GM19395 (cell line): ENCODE results near the gene MYMK.

ENCODE experiments used
- ATAC-seq: cut with Tn5 transposase; IDR thresholded peaks from one replicate; pipeline ENCODE4 v1.9.1; 2021; ENCODE audit warnings: mild to moderate bottlenecking, moderate library complexity; ENCODE audit not compliant: unreplicated experiment

Gene MYMK

DNA sequence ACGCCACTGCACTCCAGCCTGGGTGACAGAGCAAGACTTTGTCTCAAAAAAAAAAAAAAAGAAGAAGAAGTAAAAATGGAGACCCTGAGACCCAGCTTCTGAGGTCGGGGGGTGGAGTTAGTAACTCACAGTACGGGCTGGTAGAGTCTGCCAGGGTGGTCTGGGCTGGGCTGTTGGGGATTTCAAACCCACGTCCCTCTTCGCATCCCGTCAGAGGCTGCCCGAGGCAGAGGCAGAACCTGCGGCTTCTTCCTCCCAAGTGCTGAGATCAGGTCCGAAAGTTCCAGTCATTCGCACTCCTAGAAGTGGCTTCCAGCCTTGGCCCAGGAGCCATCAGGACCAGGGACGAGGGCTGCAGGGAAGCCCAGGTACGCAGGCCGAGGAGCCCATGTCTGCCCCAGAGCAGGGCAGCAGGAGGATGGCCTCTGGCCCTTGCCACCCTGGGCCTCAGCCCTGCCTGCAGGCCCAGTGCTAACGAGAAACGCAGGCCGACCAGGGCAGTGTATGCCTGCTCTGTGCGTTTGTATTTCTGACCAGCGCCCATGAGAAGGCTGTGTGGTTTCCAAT lies 36.0 kb downstream of the MYMK start:
- no peak for ATAC-seq

DNA sequence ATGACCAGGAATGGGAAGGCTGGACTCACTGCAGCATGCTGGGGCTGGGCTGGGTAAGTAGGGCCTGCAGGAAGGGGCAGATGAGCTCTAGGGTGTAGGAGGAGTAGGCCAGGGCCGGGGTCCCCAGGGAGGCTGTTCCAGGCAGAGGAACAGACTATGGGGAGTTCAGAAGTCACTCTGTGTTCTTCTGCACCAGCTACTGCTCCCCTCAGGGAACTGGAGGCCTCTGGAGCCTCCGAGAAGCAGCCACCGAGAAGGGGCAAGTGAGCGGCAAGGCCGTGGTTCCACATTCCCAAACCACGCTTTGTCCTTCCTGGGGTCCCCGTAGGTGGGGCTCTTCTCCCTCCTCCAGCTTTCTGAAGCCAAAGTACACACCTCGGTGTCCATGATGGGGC lies 37.4 kb downstream of the MYMK start:
- ATAC-seq: no peak

DNA sequence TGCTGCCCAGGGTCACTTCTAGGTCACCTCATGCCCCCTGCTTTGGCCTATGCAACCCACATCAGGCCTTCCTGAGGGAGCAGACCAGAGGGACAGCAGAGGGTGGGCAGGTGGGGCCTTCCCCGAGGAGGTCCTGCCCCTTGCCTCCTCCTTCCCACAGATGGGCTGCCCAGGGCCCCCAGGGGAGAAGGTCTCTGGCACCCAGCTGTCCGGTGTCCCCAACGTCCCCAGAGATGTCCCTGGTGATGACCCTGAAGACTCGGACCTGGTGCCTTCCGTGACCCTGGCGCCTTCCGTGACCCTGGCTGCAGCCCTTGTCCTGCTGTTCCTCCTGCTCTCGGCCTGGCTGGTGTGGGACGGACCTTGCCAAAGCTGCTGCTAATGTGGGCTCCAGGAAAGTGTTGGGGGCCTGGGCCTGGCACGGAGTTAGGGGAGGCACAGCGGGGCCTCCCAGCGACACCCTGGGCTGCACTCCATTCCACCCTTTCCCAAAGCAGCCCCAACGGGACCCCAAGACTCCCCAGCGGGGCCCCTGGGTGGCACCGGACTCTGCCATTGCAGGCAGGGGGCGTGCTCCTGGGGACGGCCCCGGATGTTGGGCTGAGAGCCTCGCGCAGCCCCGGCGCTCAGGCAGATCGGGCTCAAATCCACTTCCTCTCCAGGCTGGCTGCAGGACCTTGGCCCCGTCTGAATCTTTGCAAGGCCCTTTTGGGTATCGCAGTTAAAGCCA lies 39.1 kb downstream of the MYMK start:
- peak; percentile 22 for ATAC-seq

DNA sequence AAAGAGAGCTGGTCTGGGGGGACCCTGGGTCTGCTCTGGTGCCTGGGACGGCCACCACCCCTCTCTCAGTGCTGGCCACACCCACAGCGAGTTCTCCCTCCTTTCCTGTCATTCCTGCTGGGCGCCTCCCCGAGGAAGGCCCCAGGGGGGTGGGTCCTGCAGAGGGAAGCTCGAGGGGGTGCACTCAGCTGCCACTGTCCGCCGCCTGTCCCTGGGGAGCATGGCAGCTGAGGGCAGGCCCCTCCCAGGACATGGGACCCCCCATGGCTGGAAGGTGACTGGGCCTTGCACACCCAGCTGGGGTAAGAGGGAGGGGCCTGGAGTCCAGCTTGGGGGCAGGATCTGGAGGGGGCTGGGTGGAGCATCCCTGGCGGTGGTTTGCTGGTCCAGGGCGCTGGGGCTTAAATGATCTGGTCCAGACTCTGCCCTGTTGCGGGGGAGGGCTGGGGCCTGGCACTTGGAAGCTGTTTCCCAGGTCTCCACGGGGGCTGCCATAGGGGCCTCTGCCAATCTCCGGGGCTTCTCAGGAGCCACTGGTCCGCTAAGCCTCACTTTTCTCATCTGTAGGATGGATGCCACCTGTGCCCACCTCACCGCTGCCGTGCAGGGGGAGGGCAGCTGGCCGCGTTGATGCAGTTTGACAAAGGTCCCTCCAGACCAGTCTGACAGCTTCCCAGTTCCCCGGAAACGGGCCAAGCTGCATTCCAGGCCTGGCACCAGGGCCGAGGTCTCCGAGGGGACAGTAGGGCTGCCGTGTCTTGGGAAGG lies 39.9 kb downstream of the MYMK start:
- ATAC-seq: no peak

DNA sequence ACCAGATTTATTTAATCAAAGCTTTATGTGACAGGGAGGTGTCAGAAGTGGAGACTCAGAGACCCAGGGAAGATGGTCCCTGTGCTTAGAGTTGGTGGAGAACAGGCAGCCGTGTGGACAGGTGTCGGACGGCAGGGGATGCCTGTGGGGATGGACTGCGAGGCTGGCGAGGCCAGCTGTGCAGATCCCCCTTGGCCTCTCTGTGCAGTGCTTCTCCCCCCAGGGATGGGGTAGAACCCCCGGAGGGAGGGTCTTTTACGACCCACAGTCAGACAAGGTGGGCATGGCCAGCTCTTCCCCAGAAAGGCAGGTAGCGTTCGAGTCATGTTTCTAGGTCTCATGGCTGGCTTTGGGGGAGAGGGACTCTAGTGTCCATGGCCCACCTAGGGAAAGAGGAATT lies 41.1 kb downstream of the MYMK start:
- no peak for ATAC-seq

- ATAC-seq: peak; percentile 88
Measured at GRCh38 chr9:133478851-133479711, 45.7 kb downstream of the MYMK start, which contains the start of gene SLC2A6. TSS of gene SLC2A6 (minus strand) at chr9:133479099. CDS start at chr9:133479059, 40 bp downstream.

- peak; percentile 64 for ATAC-seq
Measured at GRCh38 chr9:133477992-133478850, 46.5 kb downstream of the MYMK start.

DNA sequence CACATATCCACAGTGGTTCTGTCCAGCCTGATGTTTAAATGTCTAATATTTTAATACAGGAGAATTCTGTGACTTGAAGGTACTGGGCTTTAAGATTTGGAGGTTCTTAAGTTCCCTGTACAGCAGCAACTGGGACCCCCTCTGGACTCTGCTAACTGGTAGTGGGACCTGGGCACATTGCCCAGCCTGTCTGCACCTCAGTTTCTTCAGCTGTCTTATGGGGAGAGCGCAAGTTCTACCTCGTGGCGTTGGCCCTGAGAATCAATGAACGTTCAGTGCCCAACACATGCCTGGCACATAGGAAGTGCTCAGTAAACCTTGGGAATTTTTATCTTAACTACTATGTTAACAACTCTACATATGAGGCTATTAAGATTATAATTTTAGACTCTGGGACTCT lies 47.3 kb downstream of the MYMK start:
- no peak for ATAC-seq

DNA sequence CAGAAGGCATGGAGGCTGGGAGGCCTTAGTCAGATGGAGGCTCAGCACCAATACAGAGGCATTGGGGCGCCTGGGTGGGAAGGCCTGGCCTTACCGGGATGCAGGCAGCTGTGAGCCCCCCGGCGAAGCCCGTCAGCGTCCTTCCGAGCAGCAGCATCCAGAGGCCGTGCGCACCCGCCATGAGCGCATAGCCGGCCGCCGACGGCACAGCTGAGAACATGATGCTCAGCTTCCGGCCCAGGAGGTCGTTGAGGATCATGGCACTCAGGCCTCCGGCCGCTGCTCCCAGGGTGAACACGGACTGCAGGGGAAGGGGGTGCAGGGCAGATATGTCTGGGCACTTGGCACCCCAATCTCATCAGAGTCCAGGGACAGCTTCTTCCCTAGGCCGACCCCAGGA lies 47.8 kb downstream of the MYMK start:
- no peak for ATAC-seq

DNA sequence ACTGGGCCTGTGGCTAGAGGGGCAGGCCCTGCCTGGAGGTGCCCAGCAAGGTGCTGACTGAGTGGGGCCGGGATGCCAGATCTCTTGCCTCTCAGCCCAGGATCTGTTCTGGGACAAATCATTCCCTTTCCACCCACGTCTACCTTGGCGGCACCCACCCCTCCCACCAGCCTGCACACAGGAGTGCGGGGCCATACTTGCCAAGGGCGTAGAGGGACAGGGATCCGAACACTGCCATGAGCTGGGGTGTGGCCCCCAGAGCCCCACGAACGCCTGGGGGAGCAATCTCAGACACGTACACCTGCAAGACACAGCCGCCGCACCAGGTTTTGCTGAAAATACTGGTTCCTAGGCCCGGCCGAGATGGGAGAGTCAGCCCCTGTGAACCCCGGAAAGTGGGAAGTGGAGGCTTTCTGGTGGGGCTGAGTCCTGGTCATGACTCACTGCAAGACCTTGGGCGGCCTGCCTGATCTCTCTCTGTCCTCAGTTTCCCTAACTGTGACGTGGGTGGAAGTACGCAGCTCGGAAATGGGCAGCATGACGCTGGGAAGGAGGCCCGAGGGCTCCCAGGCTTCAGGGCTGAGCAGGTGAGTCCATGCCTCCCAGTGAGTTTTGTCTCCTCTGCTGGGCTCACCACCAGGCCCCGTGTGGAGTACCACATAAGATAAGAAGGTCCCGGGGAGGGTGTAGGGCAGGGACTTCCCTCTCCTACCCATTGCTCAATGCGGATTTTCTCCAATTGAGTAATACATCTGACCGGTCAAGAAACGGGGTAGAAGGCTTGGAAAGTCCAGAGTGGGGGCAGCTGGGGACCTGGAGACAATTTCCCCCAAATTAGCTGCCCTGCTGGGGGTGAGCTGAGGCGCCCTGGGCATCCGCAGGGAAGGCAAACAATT lies 48.5 kb downstream of the MYMK start:
- no peak for ATAC-seq

- no peak for ATAC-seq
Measured at GRCh38 chr9:133475292-133476012, 49.3 kb downstream of the MYMK start.

- ATAC-seq: no peak
Measured at GRCh38 chr9:133474853-133475252, 49.9 kb downstream of the MYMK start.

- no peak for ATAC-seq
Measured at GRCh38 chr9:133474215-133474614, 50.5 kb downstream of the MYMK start.

GRCh38 chr9:133473743-133474142 lies 51.0 kb downstream of the MYMK start:
- no peak for ATAC-seq

GRCh38 chr9:133472753-133473378 lies 51.9 kb downstream of the MYMK start:
- no peak for ATAC-seq

DNA sequence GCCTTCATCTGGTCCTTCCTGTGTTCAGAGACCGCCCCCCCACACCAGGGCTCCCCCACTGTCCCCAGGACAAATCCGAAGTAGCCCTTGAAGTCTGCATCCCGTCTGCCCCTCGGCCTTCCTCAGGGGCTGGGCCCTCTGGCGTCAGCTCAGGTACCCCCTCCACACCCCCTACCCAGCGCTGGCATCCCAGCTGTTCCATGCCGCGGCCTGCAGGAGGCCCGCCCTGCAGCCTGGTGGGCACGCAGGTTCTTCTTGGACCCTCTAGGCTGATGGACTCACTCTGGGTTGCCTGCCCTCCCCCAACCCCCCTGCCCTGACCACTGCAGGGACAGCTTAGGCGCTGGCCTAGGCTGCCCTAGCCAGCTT lies 52.5 kb downstream of the MYMK start:
- no peak for ATAC-seq

DNA sequence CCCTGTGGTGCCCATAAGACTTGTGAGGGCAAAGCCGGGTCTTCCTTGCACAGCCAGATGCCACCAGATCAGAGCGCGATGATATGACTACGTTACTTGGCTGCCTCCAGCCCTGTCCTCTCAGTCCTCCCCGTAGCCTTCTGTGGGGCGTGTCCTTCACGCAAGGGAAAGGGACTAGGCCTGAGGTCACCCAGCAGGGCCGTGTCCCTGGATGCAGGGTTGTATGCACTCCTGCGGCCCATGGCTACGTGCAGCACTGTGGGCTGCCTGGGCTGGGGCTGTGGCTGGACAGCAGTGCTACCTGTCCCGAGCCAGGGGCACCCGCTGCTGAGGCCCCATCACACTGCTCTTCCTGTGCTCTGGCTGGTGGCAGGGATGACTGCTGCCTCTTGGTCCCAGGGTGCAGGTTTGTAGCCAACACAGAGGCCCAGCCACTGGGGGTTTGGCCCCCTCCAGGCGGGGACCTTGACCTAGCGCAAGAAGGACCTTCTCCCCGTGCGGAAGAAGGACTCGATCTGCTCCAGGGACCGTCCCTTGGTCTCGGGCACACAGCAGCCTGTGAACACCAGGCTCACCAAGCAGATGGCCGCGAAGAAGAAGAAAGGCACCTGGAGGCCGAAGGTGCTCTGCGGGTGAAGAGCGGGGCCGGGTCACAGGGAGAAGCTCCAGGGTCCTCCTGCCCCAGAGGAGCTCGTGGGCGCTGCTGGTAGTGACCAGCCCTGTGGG lies 53.0 kb downstream of the MYMK start:
- ATAC-seq: no peak
